ENCODE results near the gene CFAP91. TPM values are rescaled to one million over a fixed set of nuclear protein-coding genes. Genes with fewer than 3 reads are reported as not detected.

Gene CFAP91
- total RNA-seq, 4 donors from 2014 or later, result 0.68 to 2.7 (median 1.5) TPM; not detected in 1

- H3K4me1 ChIP-seq, result peaks cover 0 to 23% (median 14%) of the 10 kb centered on the region in 3 donors
- intact Hi-C loops (cut with DNase I), result no loop called here
- no peak for TF ChIP-seq POLR2A (IDR thresholded peaks at IDR 0.05)
- TF ChIP-seq, protein P1, sequence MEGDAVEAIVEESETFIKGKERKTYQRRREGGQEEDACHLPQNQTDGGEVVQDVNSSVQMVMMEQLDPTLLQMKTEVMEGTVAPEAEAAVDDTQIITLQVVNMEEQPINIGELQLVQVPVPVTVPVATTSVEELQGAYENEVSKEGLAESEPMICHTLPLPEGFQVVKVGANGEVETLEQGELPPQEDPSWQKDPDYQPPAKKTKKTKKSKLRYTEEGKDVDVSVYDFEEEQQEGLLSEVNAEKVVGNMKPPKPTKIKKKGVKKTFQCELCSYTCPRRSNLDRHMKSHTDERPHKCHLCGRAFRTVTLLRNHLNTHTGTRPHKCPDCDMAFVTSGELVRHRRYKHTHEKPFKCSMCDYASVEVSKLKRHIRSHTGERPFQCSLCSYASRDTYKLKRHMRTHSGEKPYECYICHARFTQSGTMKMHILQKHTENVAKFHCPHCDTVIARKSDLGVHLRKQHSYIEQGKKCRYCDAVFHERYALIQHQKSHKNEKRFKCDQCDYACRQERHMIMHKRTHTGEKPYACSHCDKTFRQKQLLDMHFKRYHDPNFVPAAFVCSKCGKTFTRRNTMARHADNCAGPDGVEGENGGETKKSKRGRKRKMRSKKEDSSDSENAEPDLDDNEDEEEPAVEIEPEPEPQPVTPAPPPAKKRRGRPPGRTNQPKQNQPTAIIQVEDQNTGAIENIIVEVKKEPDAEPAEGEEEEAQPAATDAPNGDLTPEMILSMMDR (IDR thresholded peaks at IDR 0.05), result no peak
- H3K9me3 ChIP-seq, result no peaks in the 10 kb centered on the region
- H3K27ac ChIP-seq, result no peak overlapping the region
- peaks cover 0 to 3% (median 0%) of the 10 kb centered on the region in 3 donors for H3K36me3 ChIP-seq
- no peak overlapping the region for H3K4me3 ChIP-seq
- no peak for DNase-seq
- no peaks in the 10 kb centered on the region for H3K27me3 ChIP-seq
Measured at GRCh38 chr3:119679874-119680273, 22.9 kb upstream of the CFAP91 start.

DNA sequence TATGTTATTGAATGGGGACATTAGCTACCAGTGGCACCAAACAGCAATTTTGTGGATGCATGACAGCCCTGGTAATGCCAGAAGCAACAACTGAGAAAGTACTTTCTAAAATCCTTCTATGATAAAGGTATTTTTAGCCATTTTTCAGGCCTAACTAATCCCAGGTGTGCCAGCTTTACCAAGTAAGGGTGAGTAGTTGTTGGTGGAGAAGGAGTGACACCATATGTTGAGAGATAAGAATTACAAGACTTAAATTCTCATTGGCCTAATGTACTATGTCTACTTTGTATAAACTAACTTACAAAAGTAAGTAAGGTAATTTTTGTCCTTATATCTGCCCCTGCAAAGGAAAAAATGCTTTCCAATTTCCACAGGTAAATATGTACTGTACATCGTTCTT is 21.5 kb upstream of the CFAP91 start:
- H3K4me1 ChIP-seq, result peaks cover 0 to 11% (median 4%) of the 10 kb centered on the region in 3 donors
- no peak overlapping the region for H3K27ac ChIP-seq
- 38 to 53% methylated on average over 1 of the region's 1 CpG for WGBS, 2 donors
- DNase-seq, result no peak
- H3K36me3 ChIP-seq, result no peaks in the 10 kb centered on the region
- TF ChIP-seq, protein P1 (IDR thresholded peaks at IDR 0.05), result peak in 3 of 6 experiments; percentile 27 to 53 (median 35)
- no peak for TF ChIP-seq POLR2A (IDR thresholded peaks at IDR 0.05)
- no peaks in the 10 kb centered on the region for H3K9me3 ChIP-seq
- H3K4me3 ChIP-seq, result no peak overlapping the region
- no peaks in the 10 kb centered on the region for H3K27me3 ChIP-seq
- intact Hi-C loops (cut with DNase I), result no loop called here

DNA sequence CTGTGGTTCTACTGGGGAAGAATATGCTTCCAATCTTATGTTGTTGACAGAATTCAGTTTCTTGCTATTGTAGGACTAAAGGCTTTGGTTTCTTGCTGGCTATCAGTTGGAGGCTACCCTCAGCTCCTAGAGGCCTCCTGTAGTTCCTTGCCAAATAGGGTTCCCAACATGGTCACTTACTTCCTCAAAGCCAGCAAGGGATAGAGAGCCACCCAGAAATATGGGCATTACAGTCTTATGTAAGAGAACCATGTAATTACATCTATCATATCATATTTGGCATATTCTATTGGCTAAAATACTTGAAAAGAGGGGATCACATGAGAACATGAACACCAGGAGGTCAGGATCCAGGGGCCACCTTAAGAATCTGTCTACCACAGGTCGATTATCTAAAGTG is 19.4 kb upstream of the CFAP91 start:
- intact Hi-C loops (cut with DNase I), result no loop called here
- Histone ChIP-seq H3K4me1 (no peaks in the 10 kb centered on the region), H3K36me3 (no peaks in the 10 kb centered on the region), H3K9me3 (no peaks in the 10 kb centered on the region), H3K27me3 (no peaks in the 10 kb centered on the region), H3K4me3 (no peak overlapping the region), H3K27ac (no peak overlapping the region)
- TF ChIP-seq, protein P1 (IDR thresholded peaks at IDR 0.05), result no peak
- TF ChIP-seq POLR2A (IDR thresholded peaks at IDR 0.05), result no peak
- DNase-seq, result no peak
- WGBS, 2 donors, result 24 to 25% methylated on average over 1 of the region's 1 CpG

DNA sequence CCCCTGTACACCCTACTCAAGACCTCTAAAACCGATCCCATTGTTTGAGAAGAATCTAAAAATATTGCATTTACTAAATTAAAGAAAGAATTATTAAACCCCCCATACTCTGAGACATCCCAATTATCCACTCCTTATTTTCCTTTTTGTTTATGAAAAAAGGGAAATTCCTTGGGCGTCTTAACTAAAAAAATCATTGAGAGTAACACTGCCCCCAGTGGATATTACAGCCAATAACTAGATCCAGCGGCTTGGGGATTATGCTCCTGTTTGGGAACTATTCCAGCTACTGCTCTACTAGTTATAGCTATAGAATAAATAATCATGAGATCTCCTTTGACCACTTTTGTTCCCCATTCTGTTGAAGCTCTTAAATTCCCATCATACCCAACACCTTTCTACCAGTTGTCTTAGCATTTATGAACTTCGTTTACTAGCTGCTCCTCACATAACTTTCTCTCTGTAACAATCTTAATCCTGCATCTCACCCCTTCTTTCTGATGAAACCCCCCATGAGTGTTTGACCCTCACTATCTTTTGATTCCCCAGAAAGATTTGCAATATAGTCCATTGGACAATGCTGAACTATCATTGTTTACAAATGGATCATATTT is 12.7 kb upstream of the CFAP91 start:
- Histone ChIP-seq H3K4me3 (no peak overlapping the region), H3K27me3 (no peaks in the 10 kb centered on the region), H3K4me1 (no peaks in the 10 kb centered on the region), H3K9me3 (no peaks in the 10 kb centered on the region), H3K27ac (no peak overlapping the region), H3K36me3 (no peaks in the 10 kb centered on the region)
- DNase-seq, result no peak
- 48 to 52% methylated on average over 4 of the region's 4 CpGs for WGBS, 2 donors
- no peak for TF ChIP-seq POLR2A (IDR thresholded peaks at IDR 0.05)
- TF ChIP-seq, protein P1 (IDR thresholded peaks at IDR 0.05), result peak in 4 of 6 experiments; percentile 17 to 53 (median 28)
- intact Hi-C loops (cut with DNase I), result no loop called here

GRCh38 chr3:119695480-119695879 is 7.3 kb upstream of the CFAP91 start:
- intact Hi-C loops (cut with DNase I), result no loop called here

More at GRCh38 chr3:119695480-119695879, 7.3 kb upstream of the CFAP91 start:
- Histone ChIP-seq H3K9me3 (no peaks in the 10 kb centered on the region), H3K27me3 (no peaks in the 10 kb centered on the region), H3K36me3 (no peaks in the 10 kb centered on the region), H3K4me1 (no peaks in the 10 kb centered on the region), H3K4me3 (no peak overlapping the region), H3K27ac (no peak overlapping the region)
- DNase-seq, result no peak
- TF ChIP-seq POLR2A (IDR thresholded peaks at IDR 0.05), result no peak
- TF ChIP-seq, protein P1 (IDR thresholded peaks at IDR 0.05), result no peak
- WGBS, 2 donors, result 93% methylated on average over 2 of the region's 2 CpGs
